Duodenal mucosa (tissue), 2 donors: ENCODE data around the gene CACNA2D3.

Experiments
- H3K27ac ChIP-seq: one replicate; pipeline ENCODE4 v1.7.0; 2013; ENCODE audit warnings: low read depth, low read length
- H3K27me3 ChIP-seq, 2 donors: one replicate each; pipeline ENCODE4 v1.7.0; 2013; ENCODE audit warnings: low read length in 2 of 2, control low read depth in 1 of 2; ENCODE audit not compliant: insufficient read depth in 2 of 2, control insufficient read depth in 1 of 2
- H3K36me3 ChIP-seq, 2 donors: one replicate each; pipeline ENCODE4 v1.7.0; 2013; ENCODE audit warnings: low read length in 2 of 2, control low read depth in 1 of 2; ENCODE audit not compliant: insufficient read depth in 2 of 2, control insufficient read depth in 1 of 2
- H3K4me1 ChIP-seq, 2 donors: one replicate each; pipeline ENCODE4 v1.7.0; 2013; ENCODE audit warnings: low read length in 2 of 2, control low read depth in 1 of 2; ENCODE audit not compliant: insufficient read depth in 2 of 2, control insufficient read depth in 1 of 2
- H3K4me3 ChIP-seq, 2 donors: one replicate each; pipeline ENCODE4 v1.7.0; 2013; ENCODE audit warnings: low read length in 2 of 2, low read depth in 1 of 2
- H3K9ac ChIP-seq, 2 donors: one replicate each; pipeline ENCODE4 v1.7.0; 2013; ENCODE audit warnings: low read length in 2 of 2, low read depth in 1 of 2
- H3K9me3 ChIP-seq, 2 donors: one replicate each; pipeline ENCODE4 v1.7.0; 2013; ENCODE audit warnings: low read length in 2 of 2, control low read depth in 1 of 2; ENCODE audit not compliant: control insufficient read depth in 1 of 2

The CACNA2D3 gene

GRCh38 chr3:54232618-54233017 lies 110.3 kb downstream of the CACNA2D3 start:
- no peak overlapping the region for H3K9ac ChIP-seq
- no peaks in the 10 kb centered on the region for H3K27me3 ChIP-seq
- no peaks in the 10 kb centered on the region for H3K9me3 ChIP-seq
- no peaks in the 10 kb centered on the region for H3K4me1 ChIP-seq
- H3K4me3 ChIP-seq = no peak overlapping the region
- H3K27ac ChIP-seq = no peak overlapping the region
- H3K36me3 ChIP-seq = no peaks in the 10 kb centered on the region

DNA sequence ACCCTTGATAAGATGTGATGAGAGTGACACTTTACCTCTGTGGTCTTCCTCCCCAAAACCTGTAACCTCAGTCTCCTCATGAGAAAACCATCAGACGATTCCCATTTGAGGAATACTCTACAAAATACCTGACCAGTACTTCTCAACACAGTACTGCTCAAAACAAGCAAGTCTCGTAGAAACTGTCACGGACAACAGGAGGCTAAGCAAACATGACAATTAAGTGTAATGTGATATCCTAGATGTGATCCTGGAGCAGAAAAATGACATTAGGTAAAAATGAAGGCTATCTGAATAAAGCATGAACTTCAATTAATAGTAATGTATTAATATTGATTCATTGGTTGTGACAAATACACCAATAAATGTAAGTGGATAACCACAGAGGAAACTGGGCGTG lies 113.6 kb downstream of the CACNA2D3 start:
- Histone ChIP-seq H3K27ac (no peak overlapping the region), H3K27me3 (no peaks in the 10 kb centered on the region), H3K4me1 (no peaks in the 10 kb centered on the region), H3K4me3 (no peak overlapping the region), H3K9ac (no peak overlapping the region), H3K9me3 (no peaks in the 10 kb centered on the region), H3K36me3 (no peaks in the 10 kb centered on the region)

DNA sequence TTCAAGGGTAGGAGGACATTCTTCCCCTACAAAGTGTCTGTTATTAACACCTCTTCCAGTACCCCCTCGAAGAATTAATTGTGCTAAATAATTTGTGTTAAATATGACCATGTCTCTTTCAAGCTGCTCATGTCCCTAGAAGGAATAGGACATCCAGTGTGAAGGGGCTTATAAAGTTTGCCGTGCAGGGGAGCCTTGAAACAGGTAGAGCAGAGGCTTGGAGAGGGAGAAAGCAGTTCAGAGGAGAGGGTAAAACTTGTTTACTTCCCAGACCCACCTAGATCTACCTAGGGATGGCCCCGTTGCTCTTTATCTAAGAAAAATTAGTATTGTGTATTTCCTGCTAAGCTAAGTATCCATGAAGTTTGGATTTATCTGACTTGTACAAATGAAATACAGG lies 114.8 kb downstream of the CACNA2D3 start:
- no peaks in the 10 kb centered on the region for H3K9me3 ChIP-seq
- H3K4me3 ChIP-seq = no peak overlapping the region
- no peaks in the 10 kb centered on the region for H3K36me3 ChIP-seq
- no peaks in the 10 kb centered on the region for H3K27me3 ChIP-seq
- no peaks in the 10 kb centered on the region for H3K4me1 ChIP-seq
- H3K27ac ChIP-seq = no peak overlapping the region
- H3K9ac ChIP-seq = no peak overlapping the region

- no peak overlapping the region for H3K9ac ChIP-seq
- no peak overlapping the region for H3K4me3 ChIP-seq
These were observed 115.6 kb downstream of the CACNA2D3 start for GRCh38 chr3:54237788-54238502.

GRCh38 chr3:54240309-54240708 lies 118.0 kb downstream of the CACNA2D3 start:
- Histone ChIP-seq H3K27ac (no peak overlapping the region), H3K4me3 (no peak overlapping the region), H3K9me3 (no peaks in the 10 kb centered on the region), H3K9ac (no peak overlapping the region), H3K36me3 (no peaks in the 10 kb centered on the region), H3K4me1 (no peaks in the 10 kb centered on the region), H3K27me3 (no peaks in the 10 kb centered on the region)

More at GRCh38 chr3:54237788-54238502, 115.6 kb downstream of the CACNA2D3 start:
- no peaks in the 10 kb centered on the region for H3K27me3 ChIP-seq
- H3K36me3 ChIP-seq = no peaks in the 10 kb centered on the region
- no peaks in the 10 kb centered on the region for H3K9me3 ChIP-seq
- no peak overlapping the region for H3K27ac ChIP-seq
- no peaks in the 10 kb centered on the region for H3K4me1 ChIP-seq

DNA sequence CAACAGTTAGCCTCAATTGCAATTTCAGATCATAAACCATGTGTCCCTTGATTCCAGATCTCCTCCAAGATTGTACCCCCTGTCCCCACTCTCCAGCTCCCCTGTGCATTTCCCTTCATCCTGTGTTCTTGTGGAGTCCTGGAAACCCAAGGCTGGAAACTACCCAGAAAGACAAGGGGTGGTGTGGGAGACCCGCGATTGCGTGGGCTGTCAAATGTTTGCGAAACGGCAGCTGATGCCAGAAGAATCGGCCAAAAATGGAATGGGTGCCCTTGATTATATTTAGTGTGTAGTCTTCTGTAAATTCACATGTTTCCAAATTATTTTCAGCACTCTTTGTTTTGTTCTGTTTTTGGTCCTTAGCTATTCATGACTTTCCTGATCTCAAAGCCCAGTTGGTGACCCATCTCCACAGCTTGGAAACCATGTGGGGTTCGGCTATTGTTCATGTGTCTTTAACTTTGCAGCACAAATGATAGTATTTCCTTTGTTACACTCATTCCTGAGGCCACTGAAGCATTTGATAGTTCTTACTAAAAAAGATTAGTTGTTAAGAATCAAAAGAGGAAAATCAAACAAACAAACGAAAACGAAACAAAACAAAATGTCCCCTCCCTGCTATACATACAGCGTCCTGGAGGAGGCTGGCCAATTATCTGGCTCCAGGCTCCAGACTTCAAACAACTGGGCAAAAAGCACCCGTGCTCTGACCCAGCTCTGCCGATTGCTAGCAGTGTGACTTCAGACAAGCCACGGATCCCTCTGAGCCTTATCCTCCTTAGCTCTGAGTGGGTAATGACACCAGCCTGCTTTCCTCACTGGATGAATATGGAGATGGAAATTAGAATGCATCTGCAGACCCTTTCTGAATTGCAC lies 120.9 kb downstream of the CACNA2D3 start:
- Histone ChIP-seq H3K4me3 (peak overlapping the region; percentile 31 to 55), H3K4me1 (no peaks in the 10 kb centered on the region), H3K27me3 (no peaks in the 10 kb centered on the region), H3K27ac (no peak overlapping the region), H3K9ac (no peak overlapping the region), H3K36me3 (no peaks in the 10 kb centered on the region), H3K9me3 (peaks cover 0 to 4% of the 10 kb centered on the region in 2 donors)

DNA sequence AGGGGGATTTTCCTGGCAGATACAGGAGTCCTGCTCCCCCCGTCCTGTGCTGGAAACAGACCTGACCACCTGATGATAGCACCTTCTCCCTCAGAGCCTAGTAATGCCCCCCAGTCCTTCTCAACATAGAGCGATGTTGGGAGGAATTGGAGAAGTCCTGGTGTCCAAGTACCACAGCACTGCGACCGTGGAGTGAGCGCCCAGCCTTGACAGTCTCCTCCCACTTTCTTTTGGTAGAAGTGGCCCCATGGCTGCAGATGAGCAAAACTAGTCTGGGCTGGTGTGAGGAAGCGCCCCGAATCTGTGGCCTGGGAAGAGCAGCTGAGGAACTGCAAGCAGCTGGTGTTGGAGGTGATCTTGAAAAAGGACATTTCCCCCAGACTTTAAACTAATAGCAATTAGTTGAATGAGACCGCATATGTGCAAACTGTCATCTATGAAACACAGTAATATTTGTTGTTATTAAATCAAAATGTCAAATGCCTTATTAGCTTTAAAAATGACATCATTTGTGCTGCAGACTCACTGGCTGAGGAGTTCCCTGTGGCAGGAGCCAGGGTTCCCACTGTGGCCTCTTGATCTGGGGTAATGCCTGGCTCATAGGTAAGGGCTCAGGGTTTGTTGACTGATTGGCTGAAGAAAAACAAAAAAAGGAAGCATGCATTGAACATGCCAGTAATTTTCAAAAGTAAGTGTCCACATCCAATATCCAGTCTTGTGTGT lies 121.8 kb downstream of the CACNA2D3 start:
- Histone ChIP-seq H3K9me3 (peaks cover 0 to 4% of the 10 kb centered on the region in 2 donors), H3K27me3 (no peaks in the 10 kb centered on the region), H3K4me3 (peak overlapping the region; percentile 31 to 55), H3K4me1 (no peaks in the 10 kb centered on the region), H3K27ac (no peak overlapping the region), H3K9ac (no peak overlapping the region), H3K36me3 (no peaks in the 10 kb centered on the region)

GRCh38 chr3:54251705-54252104 lies 129.4 kb downstream of the CACNA2D3 start:
- Histone ChIP-seq H3K9me3 (no peaks in the 10 kb centered on the region), H3K4me3 (no peak overlapping the region), H3K27ac (no peak overlapping the region), H3K4me1 (no peaks in the 10 kb centered on the region), H3K27me3 (no peaks in the 10 kb centered on the region), H3K9ac (no peak overlapping the region), H3K36me3 (no peaks in the 10 kb centered on the region)

- no peaks in the 10 kb centered on the region for H3K36me3 ChIP-seq
- no peaks in the 10 kb centered on the region for H3K4me1 ChIP-seq
- no peak overlapping the region for H3K27ac ChIP-seq
- H3K27me3 ChIP-seq = no peaks in the 10 kb centered on the region
- H3K9me3 ChIP-seq = no peaks in the 10 kb centered on the region
- no peak overlapping the region for H3K9ac ChIP-seq
- no peak overlapping the region for H3K4me3 ChIP-seq
These were observed 134.9 kb downstream of the CACNA2D3 start for GRCh38 chr3:54257125-54257720.
